Neuronal stem cell (in vitro differentiated cells): ENCODE data around the gene PPEF2.

Source experiments
- DNase-seq: peaks from one replicate; pipeline ENCODE4 v3.0.0-alpha.2; 2013; ENCODE audit warnings: low spot score
- H2AFZ ChIP-seq: one replicate; pipeline ENCODE4 v1.6.1; 2013; ENCODE audit warnings: mild to moderate bottlenecking, low read length, inconsistent platforms
- H2AK5ac ChIP-seq: 2 replicates; pipeline ENCODE4 v1.6.1; 2013; ENCODE audit warnings: low read depth, mild to moderate bottlenecking, inconsistent platforms, low read length, moderate library complexity, mixed read lengths
- H2BK120ac ChIP-seq: 2 replicates; pipeline ENCODE4 v1.6.1; 2013; ENCODE audit warnings: low read depth, mild to moderate bottlenecking, inconsistent platforms, low read length, moderate library complexity, mixed read lengths
- H2BK12ac ChIP-seq: one replicate; pipeline ENCODE4 v1.6.1; 2013; ENCODE audit warnings: low read length, inconsistent platforms
- H2BK15ac ChIP-seq: 2 replicates; pipeline ENCODE4 v1.6.1; 2013; ENCODE audit warnings: mild to moderate bottlenecking, low read length, inconsistent platforms, mixed read lengths
- H2BK5ac ChIP-seq: one replicate; pipeline ENCODE4 v1.6.1; 2013; ENCODE audit warnings: inconsistent platforms, mild to moderate bottlenecking, low read length, moderate library complexity
- H3K14ac ChIP-seq: one replicate; pipeline ENCODE4 v1.6.1; 2013; ENCODE audit warnings: low read length, inconsistent platforms
- H3K18ac ChIP-seq: 2 replicates; pipeline ENCODE4 v1.6.1; 2013; ENCODE audit warnings: low read length, inconsistent platforms
- H3K23ac ChIP-seq: 2 replicates; pipeline ENCODE4 v1.6.1; 2013; ENCODE audit warnings: low read depth, mild to moderate bottlenecking, mixed read lengths, low read length, inconsistent platforms; ENCODE audit not compliant: poor library complexity
- H3K27ac ChIP-seq: replicated peaks from 3 replicates; pipeline ENCODE4 v1.5.1; 2013; ENCODE audit warnings: low read length, inconsistent platforms
- H3K27me3 ChIP-seq, 3 experiments: 2 replicates each; pipeline ENCODE4 v1.6.1; 2013; ENCODE audit warnings: low read length in 3 of 3, mild to moderate bottlenecking in 2 of 3, inconsistent platforms in 1 of 3, low read depth in 1 of 3, mixed read lengths in 1 of 3, moderate library complexity in 1 of 3; ENCODE audit not compliant: control insufficient read depth in 3 of 3, insufficient read depth in 3 of 3
- H3K36me3 ChIP-seq, 2 donors: replicated peaks in 1 of 2; 2 replicates each; pipeline ENCODE4 v1.6.1; 2013; ENCODE audit warnings: low read length in 2 of 2; ENCODE audit not compliant: control insufficient read depth in 2 of 2, insufficient read depth in 2 of 2
- H3K4ac ChIP-seq: 2 replicates; pipeline ENCODE4 v1.6.1; 2013; ENCODE audit warnings: inconsistent platforms, mild to moderate bottlenecking, low read length, moderate library complexity
- H3K4me1 ChIP-seq, 2 donors: 1 replicate in 1 of 2; 2 replicates in 1 of 2; pipeline ENCODE4 v1.6.1; 2013; ENCODE audit warnings: low read length in 2 of 2, low read depth in 1 of 2; ENCODE audit not compliant: control insufficient read depth in 2 of 2, insufficient read depth in 1 of 2
- H3K4me2 ChIP-seq: one replicate; pipeline ENCODE4 v1.6.1; 2013; ENCODE audit warnings: mild to moderate bottlenecking, low read length, inconsistent platforms; ENCODE audit not compliant: insufficient read depth, poor library complexity, severe bottlenecking
- H3K4me3 ChIP-seq, 2 donors: 2 replicates each; pipeline ENCODE4 v1.5.1; 2013; ENCODE audit warnings: low read length in 2 of 2, mild to moderate bottlenecking in 2 of 2, inconsistent platforms in 1 of 2, moderate library complexity in 1 of 2
- H3K79me1 ChIP-seq: one replicate; pipeline ENCODE4 v1.6.1; 2013; ENCODE audit warnings: low read depth, mild to moderate bottlenecking, inconsistent platforms, low read length, moderate library complexity
- H3K9ac ChIP-seq: one replicate; pipeline ENCODE4 v1.6.1; 2013; ENCODE audit warnings: mild to moderate bottlenecking, low read depth, low read length, inconsistent platforms; ENCODE audit not compliant: poor library complexity
- H3K9me3 ChIP-seq, 2 donors: replicated peaks in 1 of 2; 2 replicates each; pipeline versions ENCODE3 to v1.6.1; 2013; ENCODE audit warnings: low read length in 2 of 2, mild to moderate bottlenecking in 2 of 2, inconsistent platforms in 1 of 2, low read depth in 1 of 2, mixed read lengths in 1 of 2, moderate library complexity in 1 of 2; ENCODE audit not compliant: control insufficient read depth in 2 of 2, insufficient read depth in 1 of 2
- H4K8ac ChIP-seq: one replicate; pipeline ENCODE4 v1.6.1; 2013; ENCODE audit warnings: low read depth, mild to moderate bottlenecking, inconsistent platforms, low read length, moderate library complexity
- H4K91ac ChIP-seq: one replicate; pipeline ENCODE4 v1.6.1; 2013; ENCODE audit warnings: low read length, low read depth, mild to moderate bottlenecking, inconsistent platforms; ENCODE audit not compliant: poor library complexity
- WGBS, 2 donors: extraction: QIAGEN DNeasy Blood & Tissue Kit; methylation state at CpG; one replicate each; pipeline ENCODE4 v1.1.7; 2013; ENCODE audit warnings: missing lambda C conversion rate in 2 of 2, mixed read lengths in 1 of 2; ENCODE audit not compliant: insufficient read length in 2 of 2, insufficient replicate concordance in 1 of 2; ENCODE audit errors: extremely low coverage in 2 of 2; 5-methylcytosine and 5-hydroxymethylcytosine counted together

PPEF2 gene

DNA sequence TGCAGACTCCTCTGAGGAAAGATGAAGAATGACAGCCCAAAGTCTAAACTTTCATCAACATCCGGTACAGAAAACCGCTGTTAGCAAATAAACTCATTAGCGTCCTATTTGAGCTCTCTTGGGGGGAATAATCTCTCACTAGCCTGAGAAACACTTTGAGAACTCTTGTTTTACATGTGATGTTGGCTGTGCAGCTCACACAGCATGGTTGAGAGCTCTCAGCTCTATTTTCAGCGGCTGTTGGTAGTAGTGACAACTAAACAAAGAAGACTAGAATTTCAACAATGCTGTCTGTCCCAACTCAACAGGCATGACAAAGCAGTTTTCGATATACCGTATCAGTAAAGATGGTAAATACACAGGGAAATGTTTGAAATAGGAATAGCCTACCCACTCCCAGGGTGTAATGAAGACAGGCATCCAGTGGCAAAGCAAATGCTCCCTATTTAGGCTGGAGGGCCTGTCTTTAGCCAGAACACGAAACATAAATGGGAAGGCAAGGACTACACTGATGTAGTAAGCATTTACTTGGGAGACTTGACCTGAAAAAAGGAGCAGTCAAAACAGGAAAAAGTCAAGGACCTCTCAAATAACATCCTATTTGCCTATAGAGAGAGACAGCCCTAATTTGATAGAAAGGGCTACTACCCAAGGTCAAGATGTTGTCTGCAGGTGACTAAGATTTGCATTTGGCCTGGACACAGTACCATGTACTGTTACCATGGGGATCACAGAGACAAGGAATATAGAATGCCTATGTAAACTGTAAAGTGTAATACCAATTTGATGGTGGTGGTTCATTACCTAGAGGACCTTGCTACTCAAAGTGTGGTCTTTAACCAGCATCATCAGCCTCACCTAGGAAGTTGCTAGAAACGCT, 60.4 kb downstream of the PPEF2 start:
- DNase-seq: no peak
- Histone ChIP-seq H3K23ac (no peak overlapping the region), H3K4ac (no peak overlapping the region), H2BK12ac (no peak overlapping the region), H3K36me3 (no peaks in the 10 kb centered on the region), H3K14ac (no peak overlapping the region), H2BK120ac (no peak overlapping the region), H2BK5ac (no peak overlapping the region), H4K91ac (no peak overlapping the region), H3K27me3 (no peaks in the 10 kb centered on the region), H3K9ac (no peak overlapping the region), H3K4me2 (no peak overlapping the region), H2BK15ac (no peak overlapping the region), H2AFZ (peak overlapping the region; percentile 81), H3K9me3 (no peaks in the 10 kb centered on the region), H3K18ac (no peak overlapping the region), H3K27ac (no peak overlapping the region), H3K79me1 (no peaks in the 10 kb centered on the region), H3K4me1 (peaks cover 2 to 16% of the 10 kb centered on the region in 2 donors), H3K4me3 (no peak overlapping the region), H2AK5ac (no peak overlapping the region), H4K8ac (no peak overlapping the region)
- no CpG with 5 or more reads among the region's 8 CpGs for WGBS, 2 donors

- H3K9ac ChIP-seq: no peak overlapping the region
- no peaks in the 10 kb centered on the region for H3K79me1 ChIP-seq
- no peak overlapping the region for H3K23ac ChIP-seq
- DNase-seq: no peak
- no peak overlapping the region for H4K8ac ChIP-seq
- no peak overlapping the region for H3K4me3 ChIP-seq
- H4K91ac ChIP-seq: no peak overlapping the region
- H3K4ac ChIP-seq: no peak overlapping the region
- H3K27ac ChIP-seq: no peak overlapping the region
- no peaks in the 10 kb centered on the region for H3K36me3 ChIP-seq
- no peak overlapping the region for H2AFZ ChIP-seq
- WGBS, 2 donors: no CpG with 5 or more reads among the region's 2 CpGs
- H2BK12ac ChIP-seq: no peak overlapping the region
- no peak overlapping the region for H3K18ac ChIP-seq
- no peak overlapping the region for H3K14ac ChIP-seq
- no peaks in the 10 kb centered on the region for H3K9me3 ChIP-seq
- no peak overlapping the region for H2BK5ac ChIP-seq
- H2AK5ac ChIP-seq: no peak overlapping the region
- no peaks in the 10 kb centered on the region for H3K27me3 ChIP-seq
- no peak overlapping the region for H3K4me2 ChIP-seq
- H2BK15ac ChIP-seq: no peak overlapping the region
- H3K4me1 ChIP-seq: peaks cover 3 to 6% of the 10 kb centered on the region in 2 donors
- no peak overlapping the region for H2BK120ac ChIP-seq
Observed at GRCh38 chr4:75834772-75835154, 67.5 kb downstream of the PPEF2 start.

DNA sequence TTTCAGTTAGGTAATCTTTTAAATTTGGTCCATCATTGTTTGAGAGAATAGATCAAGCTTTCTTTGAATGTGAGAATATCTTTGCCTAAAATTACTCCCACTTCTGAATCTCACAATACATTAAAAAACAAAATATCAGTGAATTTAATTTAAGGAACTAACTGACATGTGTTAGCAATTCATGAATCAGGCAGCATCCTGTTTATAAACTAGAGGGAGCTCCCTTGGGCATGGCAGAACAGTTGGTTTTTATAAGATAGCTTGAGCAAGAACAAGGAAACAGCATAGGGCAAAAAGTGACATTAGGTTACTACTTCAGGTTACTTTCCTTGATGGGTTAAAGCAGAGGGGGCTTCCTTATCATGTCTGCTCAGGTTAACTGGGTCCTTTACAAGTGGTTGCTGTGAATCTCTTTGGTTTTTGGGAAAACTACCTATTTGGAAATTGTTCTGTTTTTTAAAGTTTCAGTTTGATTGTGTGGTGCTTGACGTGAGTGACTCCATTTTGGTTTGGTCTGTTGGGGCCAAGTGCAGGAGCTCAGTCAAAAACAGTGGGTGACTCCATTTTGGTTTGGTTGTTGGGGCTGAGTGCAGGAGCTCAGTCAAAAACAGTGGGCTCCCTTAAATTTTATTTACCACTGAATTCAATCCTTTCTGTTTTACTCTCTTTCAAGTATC, 68.0 kb downstream of the PPEF2 start:
- no peak overlapping the region for H3K27ac ChIP-seq
- peaks cover under 1 to 3% of the 10 kb centered on the region in 2 donors for H3K4me1 ChIP-seq
- H2AFZ ChIP-seq: no peak overlapping the region
- H3K36me3 ChIP-seq: no peaks in the 10 kb centered on the region
- no peak overlapping the region for H2BK12ac ChIP-seq
- no peak overlapping the region for H3K23ac ChIP-seq
- no CpG with 5 or more reads among the region's 1 CpG for WGBS, 2 donors
- H4K91ac ChIP-seq: no peak overlapping the region
- H3K4me2 ChIP-seq: no peak overlapping the region
- H2AK5ac ChIP-seq: no peak overlapping the region
- no peak overlapping the region for H2BK120ac ChIP-seq
- no peaks in the 10 kb centered on the region for H3K27me3 ChIP-seq
- no peak overlapping the region for H2BK5ac ChIP-seq
- no peaks in the 10 kb centered on the region for H3K9me3 ChIP-seq
- no peak for DNase-seq
- no peak overlapping the region for H3K18ac ChIP-seq
- H3K14ac ChIP-seq: no peak overlapping the region
- H3K79me1 ChIP-seq: no peaks in the 10 kb centered on the region
- no peak overlapping the region for H2BK15ac ChIP-seq
- no peak overlapping the region for H3K4me3 ChIP-seq
- no peak overlapping the region for H3K9ac ChIP-seq
- no peak overlapping the region for H4K8ac ChIP-seq
- no peak overlapping the region for H3K4ac ChIP-seq

DNA sequence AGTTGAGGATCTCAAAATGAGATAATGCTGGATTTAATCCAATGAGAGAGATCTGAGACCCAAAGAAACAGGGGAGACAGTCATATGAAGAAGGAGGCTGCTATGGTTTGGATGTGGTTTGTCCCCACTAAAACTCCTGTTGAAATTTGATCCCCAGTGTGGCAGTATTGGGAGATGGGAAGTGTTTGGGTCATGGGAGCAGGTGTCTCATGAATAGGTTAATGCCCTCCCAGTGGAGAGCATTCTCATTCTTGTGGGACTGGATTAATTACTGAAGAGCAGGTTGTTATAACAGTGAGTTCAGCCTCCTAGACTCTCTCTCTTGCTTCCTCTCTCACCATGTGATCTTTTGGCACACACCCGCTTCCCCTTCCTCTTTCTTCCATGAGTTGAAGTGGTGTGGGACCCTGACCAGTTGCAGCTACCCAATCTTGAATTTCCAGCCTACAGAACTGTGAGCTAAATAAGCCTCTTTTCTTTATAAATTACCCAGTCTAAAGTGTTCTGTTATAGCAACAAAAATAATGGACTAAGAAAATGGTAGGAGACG, 70.3 kb downstream of the PPEF2 start:
- H2AFZ ChIP-seq: peak overlapping the region; percentile 69
- H4K91ac ChIP-seq: no peak overlapping the region
- no peaks in the 10 kb centered on the region for H3K27me3 ChIP-seq
- no peak overlapping the region for H3K18ac ChIP-seq
- H4K8ac ChIP-seq: no peak overlapping the region
- no peak overlapping the region for H3K23ac ChIP-seq
- no peak overlapping the region for H3K4ac ChIP-seq
- H3K4me3 ChIP-seq: no peak overlapping the region
- H2BK15ac ChIP-seq: no peak overlapping the region
- no peak overlapping the region for H2BK5ac ChIP-seq
- no peak overlapping the region for H3K4me2 ChIP-seq
- no peaks in the 10 kb centered on the region for H3K36me3 ChIP-seq
- peaks cover 0 to 3% of the 10 kb centered on the region in 2 donors for H3K4me1 ChIP-seq
- H2BK120ac ChIP-seq: no peak overlapping the region
- no peak overlapping the region for H2AK5ac ChIP-seq
- no peak for DNase-seq
- H3K14ac ChIP-seq: no peak overlapping the region
- no CpG with 5 or more reads among the region's 2 CpGs for WGBS, 2 donors
- H2BK12ac ChIP-seq: no peak overlapping the region
- no peaks in the 10 kb centered on the region for H3K79me1 ChIP-seq
- no peak overlapping the region for H3K9ac ChIP-seq
- H3K9me3 ChIP-seq: no peaks in the 10 kb centered on the region
- H3K27ac ChIP-seq: no peak overlapping the region
